GM23338 (cell line): ENCODE measurements around the gene KIAA1217. TPM values are rescaled to one million over a fixed set of nuclear protein-coding genes. Genes with fewer than 3 reads are reported as not detected.

Experiments
- ATAC-seq: fragments of 200-7000 bp; cut with Tn5 transposase; 3 replicates; pipeline ENCODE4 v1.9.1; 2020
- DNase-seq: peaks from one replicate; pipeline ENCODE4 v3.0.0-alpha.2; 2015; ENCODE audit warnings: low spot score
- H2AFZ ChIP-seq: fragments of 200-600 bp; sonication (generic); 2 replicates; pipeline ENCODE4 v1.8.0; 2016; ENCODE audit warnings: antibody characterized with exemption, mild to moderate bottlenecking, moderate library complexity
- H3F3A ChIP-seq: fragments of 200-600 bp; sonication (generic); replicated peaks from 2 replicates; pipeline ENCODE4 v1.8.0; 2017; ENCODE audit warnings: antibody characterized with exemption, mixed run types, low read depth
- H3K27ac ChIP-seq: fragments of 200-600 bp; sonication (generic); 2 replicates; pipeline ENCODE4 v1.6.1; 2016; ENCODE audit warnings: low read depth
- H3K27me3 ChIP-seq: fragments of 200-600 bp; sonication (generic); 2 replicates; pipeline ENCODE4 v1.8.0; 2016; ENCODE audit warnings: mild to moderate bottlenecking, mixed run types, moderate library complexity; ENCODE audit not compliant: insufficient read depth
- H3K36me3 ChIP-seq: fragments of 200-600 bp; sonication (generic); 2 replicates; pipeline ENCODE4 v1.8.0; 2016; ENCODE audit warnings: mild to moderate bottlenecking; ENCODE audit not compliant: insufficient read depth
- H3K4me1 ChIP-seq: fragments of 200-600 bp; sonication (generic); 2 replicates; pipeline ENCODE4 v1.8.0; 2016; ENCODE audit warnings: mild to moderate bottlenecking, moderate library complexity; ENCODE audit not compliant: insufficient read depth
- H3K4me2 ChIP-seq: fragments of 200-600 bp; sonication (generic); 2 replicates; pipeline ENCODE4 v1.7.1; 2017; ENCODE audit warnings: mixed run types
- H3K4me3 ChIP-seq: fragments of 200-600 bp; sonication (generic); 2 replicates; pipeline ENCODE4 v1.6.1; 2016; ENCODE audit warnings: mixed run types
- H3K79me2 ChIP-seq: fragments of 200-600 bp; sonication (generic); replicated peaks from 2 replicates; pipeline ENCODE4 v1.8.0; 2017; ENCODE audit warnings: mild to moderate bottlenecking; ENCODE audit not compliant: insufficient read depth
- H3K9me2 ChIP-seq: fragments of 200-600 bp; sonication (generic); 2 replicates; pipeline ENCODE4 v1.8.0; 2017; ENCODE audit not compliant: insufficient read depth
- H4K20me1 ChIP-seq: fragments of 200-600 bp; sonication (generic); replicated peaks from 2 replicates; pipeline ENCODE4 v1.8.0; 2017; ENCODE audit warnings: mild to moderate bottlenecking; ENCODE audit not compliant: insufficient read depth
- H3K27ac Mint-ChIP-seq: 2 replicates; pipeline ENCODE4 v1.8.0; 2020; ENCODE audit warnings: inconsistent platforms, mild to moderate bottlenecking, moderate library complexity, mixed read lengths
- H3K27me3 Mint-ChIP-seq: 3 replicates; pipeline ENCODE4 v1.8.0; 2022; ENCODE audit warnings: low read depth, mild to moderate bottlenecking, moderate library complexity, mixed read lengths, inconsistent platforms; ENCODE audit not compliant: insufficient read depth, poor library complexity
- H3K36me3 Mint-ChIP-seq: 3 replicates; pipeline ENCODE4 v1.8.0; 2021; ENCODE audit warnings: low read depth, mild to moderate bottlenecking, inconsistent platforms, moderate library complexity, mixed read lengths
- H3K4me1 Mint-ChIP-seq: 3 replicates; pipeline ENCODE4 v1.8.0; 2020; ENCODE audit warnings: mild to moderate bottlenecking, inconsistent platforms, mixed read lengths
- H3K4me3 Mint-ChIP-seq: 3 replicates; pipeline ENCODE4 v1.8.0; 2021; ENCODE audit warnings: moderate library complexity, mild to moderate bottlenecking, inconsistent platforms, mixed read lengths
- H3K9me3 Mint-ChIP-seq: 3 replicates; pipeline ENCODE4 v1.8.0; 2020; ENCODE audit warnings: moderate library complexity, mild to moderate bottlenecking, inconsistent platforms, mixed read lengths
- CREB1 ChIP-seq: fragments of 250-450 bp; sonication (Bioruptor Pico); IDR thresholded peaks from 2 replicates; pipeline ENCODE4 v1.5.0; 2020; ENCODE audit warnings: low read depth, mild to moderate bottlenecking, moderate library complexity
- CTCF ChIP-seq, 2 experiments: fragments of 200-600 bp in 1 of 2; sonication (generic) in 1 of 2; conservative IDR thresholded peaks; 2 replicates each; pipeline versions ENCODE4 v1.5.1 to v1.6.1; 2016 to 2017; ENCODE audit warnings: antibody characterized with exemption in 2 of 2, low read depth in 2 of 2, mild to moderate bottlenecking in 2 of 2, moderate library complexity in 1 of 2
- ETS1 ChIP-seq: IDR thresholded peaks from 2 replicates; pipeline ENCODE4 v1.6.1; 2016; ENCODE audit warnings: antibody characterized with exemption
- EZH2 ChIP-seq: fragments of 200-600 bp; sonication (generic); IDR thresholded peaks from one replicate; pipeline ENCODE4 v1.8.0; 2017; ENCODE audit warnings: antibody characterized with exemption, mild to moderate bottlenecking, low read depth; ENCODE audit not compliant: unreplicated experiment
- EZH2phosphoT487 ChIP-seq: fragments of 200-600 bp; sonication (generic); IDR thresholded peaks from one replicate; pipeline ENCODE4 v1.8.1; 2018; ENCODE audit warnings: antibody characterized with exemption; ENCODE audit not compliant: unreplicated experiment
- JUNB ChIP-seq: IDR thresholded peaks from one replicate; pipeline ENCODE4 v1.6.1; 2016; ENCODE audit warnings: antibody characterized with exemption; ENCODE audit not compliant: unreplicated experiment
- NANOG ChIP-seq: IDR thresholded peaks from 2 replicates; pipeline ENCODE4 v1.6.1; 2016; ENCODE audit warnings: antibody characterized with exemption, borderline replicate concordance
- POLR2AphosphoS5 ChIP-seq: IDR thresholded peaks from 2 replicates; pipeline ENCODE4 v1.6.1; 2016; ENCODE audit warnings: antibody characterized with exemption, low read depth
- REST ChIP-seq: IDR thresholded peaks from one replicate; pipeline ENCODE4 v1.6.1; 2018; ENCODE audit warnings: antibody characterized with exemption; ENCODE audit not compliant: unreplicated experiment
- STAT1 ChIP-seq: IDR thresholded peaks from one replicate; pipeline ENCODE4 v1.6.1; 2016; ENCODE audit warnings: antibody characterized with exemption; ENCODE audit not compliant: unreplicated experiment
- ZNF114 ChIP-seq: fragments of 250-450 bp; sonication (Bioruptor Pico); IDR thresholded peaks from 2 replicates; pipeline ENCODE4 v1.5.0; 2020; ENCODE audit warnings: mild to moderate bottlenecking, moderate library complexity
- ZNF331 ChIP-seq: fragments of 250-450 bp; sonication (Bioruptor Pico); IDR thresholded peaks from 2 replicates; pipeline ENCODE4 v1.5.0; 2020; ENCODE audit warnings: low read depth, mild to moderate bottlenecking, moderate library complexity
- ZNF462 ChIP-seq: fragments of 250-450 bp; sonication (Bioruptor Pico); IDR thresholded peaks from 2 replicates; pipeline ENCODE4 v1.5.0; 2020; ENCODE audit warnings: mild to moderate bottlenecking, moderate library complexity
- polyA plus RNA-seq: library from polyadenylated mRNA; unstranded; fragments of >200 nt; fragmentation: Nextera tagmentation; extraction: Ambion mirVana; gene quantifications from 2 replicates; pipeline ENCODE4 v1.2.1, GENCODE V29; 2016
- total RNA-seq: library from RNA; depleted of rRNA; stranded (reverse); fragments of >200 nt; shearing (Covaris generic); gene quantifications from 2 replicates; pipeline ENCODE4 v1.2.3, GENCODE V29; 2014

Gene KIAA1217
- total and polyA plus RNA-seq, 2 experiments from 2014 or later = 6.4 to 9.1 TPM

GRCh38 chr10:24393201-24393600, 184.3 kb downstream of the KIAA1217 start:
- H3K4me3 ChIP-seq = no peak overlapping the region
- ATAC-seq (no peak), DNase-seq (no peak)
- H3K27me3 ChIP-seq = no peaks in the 10 kb centered on the region
- no peaks in the 10 kb centered on the region for H4K20me1 ChIP-seq
- Mint-ChIP-seq H3K4me1 (peaks cover 10% of the 10 kb centered on the region), H3K4me3 (no peak overlapping the region), H3K27ac (no peak overlapping the region), H3K9me3 (no peaks in the 10 kb centered on the region), H3K36me3 (no peaks in the 10 kb centered on the region), H3K27me3 (no peaks in the 10 kb centered on the region)
- no peak for TF ChIP-seq NANOG
- no peak for TF ChIP-seq ETS1
- TF ChIP-seq CTCF (conservative IDR thresholded peaks at IDR 0.05; ENCODE audit: low read depth in 2 of 2) = no peak
- no peak for TF ChIP-seq EZH2
- no peak for TF ChIP-seq EZH2phosphoT487
- no peak for TF ChIP-seq ZNF462 (CRISPR knock-in tag)
- no peak for TF ChIP-seq JUNB
- TF ChIP-seq ZNF114 (CRISPR knock-in tag) = no peak
- no peak for TF ChIP-seq CREB1 (CRISPR knock-in tag)
- no peak for TF ChIP-seq POLR2AphosphoS5
- TF ChIP-seq ZNF331 (CRISPR knock-in tag) = no peak
- TF ChIP-seq REST = no peak
- TF ChIP-seq STAT1 = no peak
- H3K4me2 ChIP-seq = no peak overlapping the region
- no peaks in the 10 kb centered on the region for H3F3A ChIP-seq
- no peak overlapping the region for H2AFZ ChIP-seq
- no peak overlapping the region for H3K27ac ChIP-seq
- no peaks in the 10 kb centered on the region for H3K79me2 ChIP-seq
- H3K4me1 ChIP-seq = 0 out of 2 replicates have a peak, but pooled peaks cover 3% of the 10 kb centered on the region
- H3K9me2 ChIP-seq = no peaks in the 10 kb centered on the region
- no peaks in the 10 kb centered on the region for H3K36me3 ChIP-seq
